Left lobe of liver (tissue), 2 donors: ENCODE data around the gene ATP2B3. TPM values are rescaled to one million over a fixed set of nuclear protein-coding genes. Genes with fewer than 3 reads are reported as not detected.
A peak's percentile ranks its signal among the peaks of the same experiment; 100 is the strongest.

Experiments
- ATAC-seq: fragments of 200-7000 bp; cut with Tn5 transposase; one replicate; pipeline ENCODE4 v1.9.1; 2020; ENCODE audit warnings: mild to moderate bottlenecking, moderate library complexity
- DNase-seq: peaks from one replicate; pipeline ENCODE4 v3.0.0-alpha.2; 2020; ENCODE audit warnings: low spot score
- total RNA-seq: library from RNA; stranded (reverse); gene quantifications from one replicate; pipeline ENCODE4 v1.2.1, GENCODE V29; 2021
- donor health status: DM: no; HTN: no; CAD: no; lungs with moderate emphysema.
- donor health status: DM: no; HTN: yes; CAD: no.

The ATP2B3 gene
- total RNA-seq, 1 donor from 2014 or later, result not detected

GRCh38 chrX:153628665-153629064, 111.2 kb downstream of the ATP2B3 start:
- no peak for ATAC-seq
- DNase-seq, result peak; percentile 37

GRCh38 chrX:153631346-153631745, 113.9 kb downstream of the ATP2B3 start:
- no peak for DNase-seq
- ATAC-seq, result no peak

- no peak for ATAC-seq
- DNase-seq, result no peak
Observed at GRCh38 chrX:153631907-153632594, 114.6 kb downstream of the ATP2B3 start.

Other genes starting within 250 kb of the ATP2B3 start
- gene PNMA6F, start 195.9 kb upstream of the ATP2B3 start, total RNA-seq, result not detected
- gene ZNF275, start 183.5 kb upstream of the ATP2B3 start, total RNA-seq, result 11.2 TPM
- not detected for gene PNMA6E, start 116.3 kb upstream of the ATP2B3 start, total RNA-seq
- 0.45 TPM for gene ZFP92, start 106.2 kb upstream of the ATP2B3 start, total RNA-seq
- 0.23 TPM for gene TREX2, start 71.6 kb upstream of the ATP2B3 start, total RNA-seq
- 11.2 TPM for gene HAUS7, start 47.1 kb upstream of the ATP2B3 start, total RNA-seq
- 88.4 TPM for gene BGN, start 22.7 kb upstream of the ATP2B3 start, total RNA-seq
- 8.7 TPM for gene CCNQ, start 81.5 kb downstream of the ATP2B3 start, total RNA-seq
- gene DUSP9, start 129.6 kb downstream of the ATP2B3 start, total RNA-seq, result 0.60 TPM
- not detected for gene PNCK, start 156.2 kb downstream of the ATP2B3 start, total RNA-seq
- 3.2 TPM for gene SLC6A8, start 170.3 kb downstream of the ATP2B3 start, total RNA-seq
- gene BCAP31, start 206.7 kb downstream of the ATP2B3 start, total RNA-seq, result 108 TPM
- gene ABCD1, start 207.2 kb downstream of the ATP2B3 start, total RNA-seq, result 13.4 TPM
- gene PLXNB3, start 246.6 kb downstream of the ATP2B3 start, total RNA-seq, result 1.4 TPM